ENCODE measurements around the gene PTOV1.

DNA sequence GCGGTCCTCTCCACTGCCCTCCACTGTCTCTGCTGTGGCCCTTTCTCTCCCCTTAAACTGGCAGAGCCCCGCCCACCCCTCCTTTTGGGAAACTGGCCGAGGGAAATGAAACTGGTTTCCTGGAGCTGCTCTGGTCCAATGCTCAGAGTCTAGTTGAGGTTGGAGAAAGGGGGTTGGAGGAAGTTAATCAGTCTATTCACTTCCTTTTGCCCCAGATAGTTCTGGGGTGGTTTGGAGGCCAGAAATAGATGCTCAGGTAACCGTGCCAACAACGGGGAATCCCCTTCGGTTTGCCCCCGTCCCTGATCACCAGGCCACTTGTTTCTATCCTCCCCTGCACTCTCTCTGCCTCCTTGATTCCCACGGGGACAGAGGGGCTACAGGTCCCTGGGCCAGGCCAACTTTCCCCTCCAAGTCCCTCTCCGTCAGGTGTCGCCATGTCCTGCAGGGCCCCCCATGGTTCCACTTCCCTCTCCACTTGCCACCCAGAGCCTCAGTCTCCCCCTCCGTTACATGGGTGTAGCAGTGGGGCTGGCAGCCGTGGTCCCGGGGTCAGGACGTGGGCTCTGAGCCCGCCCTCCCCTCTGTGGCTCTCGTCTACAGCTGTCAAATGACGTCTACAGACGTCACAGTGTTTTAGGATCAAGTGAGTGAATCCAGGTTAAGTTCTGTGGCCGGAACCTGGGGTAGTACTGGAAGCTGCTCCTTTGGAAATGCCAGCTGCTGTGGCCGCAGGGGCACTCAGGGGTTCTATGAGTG, 46.1 kb downstream of the PTOV1 start, which contains the start of gene IL4I1:
- TF ChIP-seq, protein P1, sequence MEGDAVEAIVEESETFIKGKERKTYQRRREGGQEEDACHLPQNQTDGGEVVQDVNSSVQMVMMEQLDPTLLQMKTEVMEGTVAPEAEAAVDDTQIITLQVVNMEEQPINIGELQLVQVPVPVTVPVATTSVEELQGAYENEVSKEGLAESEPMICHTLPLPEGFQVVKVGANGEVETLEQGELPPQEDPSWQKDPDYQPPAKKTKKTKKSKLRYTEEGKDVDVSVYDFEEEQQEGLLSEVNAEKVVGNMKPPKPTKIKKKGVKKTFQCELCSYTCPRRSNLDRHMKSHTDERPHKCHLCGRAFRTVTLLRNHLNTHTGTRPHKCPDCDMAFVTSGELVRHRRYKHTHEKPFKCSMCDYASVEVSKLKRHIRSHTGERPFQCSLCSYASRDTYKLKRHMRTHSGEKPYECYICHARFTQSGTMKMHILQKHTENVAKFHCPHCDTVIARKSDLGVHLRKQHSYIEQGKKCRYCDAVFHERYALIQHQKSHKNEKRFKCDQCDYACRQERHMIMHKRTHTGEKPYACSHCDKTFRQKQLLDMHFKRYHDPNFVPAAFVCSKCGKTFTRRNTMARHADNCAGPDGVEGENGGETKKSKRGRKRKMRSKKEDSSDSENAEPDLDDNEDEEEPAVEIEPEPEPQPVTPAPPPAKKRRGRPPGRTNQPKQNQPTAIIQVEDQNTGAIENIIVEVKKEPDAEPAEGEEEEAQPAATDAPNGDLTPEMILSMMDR (IDR thresholded peaks at IDR 0.05; ENCODE audit: poor library complexity) = no peak
- TF ChIP-seq EZH2 (IDR thresholded peaks at IDR 0.05; ENCODE audit: borderline replicate concordance) = no peak
